Activated T-helper 17 cell treated with anti-CD3 and anti-CD28 coated beads, Interleukin-2, amount 50 U/mL, for 72 hours (primary cell): ENCODE results near the gene CATSPER1. TPM values are rescaled to one million over a fixed set of nuclear protein-coding genes. Genes with fewer than 3 reads are reported as not detected.

ENCODE experiments used
- ATAC-seq: fragments of 150-1000 bp; cut with Tn5 transposase; replicated peaks from 2 replicates; pipeline ENCODE4 v1.10.0; 2021; ENCODE audit warnings: mild to moderate bottlenecking, moderate library complexity
- H3K27ac Mint-ChIP-seq: one replicate; pipeline ENCODE4 v1.8.0; 2022; ENCODE audit warnings: mixed read lengths
- H3K27me3 Mint-ChIP-seq: one replicate; pipeline ENCODE4 v1.8.0; 2022; ENCODE audit warnings: mixed read lengths
- H3K36me3 Mint-ChIP-seq: one replicate; pipeline ENCODE4 v1.8.0; 2022; ENCODE audit warnings: low read depth, mild to moderate bottlenecking, mixed read lengths
- H3K4me1 Mint-ChIP-seq: one replicate; pipeline ENCODE4 v1.8.0; 2022; ENCODE audit warnings: mixed read lengths
- H3K4me3 Mint-ChIP-seq: one replicate; pipeline ENCODE4 v1.8.0; 2022; ENCODE audit warnings: mild to moderate bottlenecking, mixed read lengths
- H3K9me3 Mint-ChIP-seq: one replicate; pipeline ENCODE4 v1.8.0; 2022; ENCODE audit warnings: mixed read lengths
- total RNA-seq, 2 donors: library from RNA; stranded (reverse); gene quantifications; one replicate each; pipeline ENCODE4 v1.2.3, GENCODE V29; 2022

The CATSPER1 gene
- total RNA-seq, 2 donors from 2014 or later: 2.1 TPM; not detected in 1

DNA sequence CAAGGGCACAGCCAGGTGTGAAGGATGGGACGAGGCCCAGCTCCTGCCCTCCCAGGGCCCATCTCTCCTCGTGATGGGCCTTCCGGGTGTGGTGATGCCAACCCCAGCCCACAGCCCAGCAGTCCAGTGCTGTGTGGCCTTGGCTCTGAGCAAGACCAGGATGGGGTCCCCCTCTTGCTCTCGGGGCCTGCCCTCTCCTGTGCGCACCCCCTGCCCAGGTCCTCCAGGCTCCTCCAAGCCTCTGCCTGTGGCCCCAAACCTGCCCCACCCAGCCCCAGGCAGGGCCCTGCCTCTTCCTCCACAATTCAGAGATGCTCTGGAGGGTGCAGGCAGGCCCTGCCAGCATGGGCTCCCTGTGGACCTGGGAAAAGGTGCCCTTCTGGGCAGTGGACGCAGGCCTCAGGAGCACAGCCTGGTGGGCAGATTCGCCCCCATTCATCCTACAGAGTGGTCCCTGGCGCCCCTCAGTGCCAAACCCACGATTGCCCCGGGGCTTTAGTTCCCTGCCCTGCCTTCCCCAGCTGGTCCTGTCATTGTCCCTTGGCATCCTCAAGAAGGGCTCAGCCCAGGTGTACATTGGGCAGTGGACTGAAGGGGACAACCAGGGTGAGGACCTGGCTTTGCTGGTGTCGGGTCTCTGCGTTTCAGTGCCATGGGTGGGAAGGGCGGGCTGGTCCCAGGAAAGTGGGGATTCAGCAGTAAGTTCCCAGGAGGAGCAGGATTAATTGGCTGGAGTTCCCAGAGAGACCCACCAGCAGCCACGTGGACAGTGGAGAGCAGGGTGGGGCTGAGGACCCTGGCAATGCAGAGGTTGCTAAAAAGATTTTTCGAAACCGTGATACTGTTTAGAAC, 44.1 kb downstream of the CATSPER1 start:
- ATAC-seq: no peak

DNA sequence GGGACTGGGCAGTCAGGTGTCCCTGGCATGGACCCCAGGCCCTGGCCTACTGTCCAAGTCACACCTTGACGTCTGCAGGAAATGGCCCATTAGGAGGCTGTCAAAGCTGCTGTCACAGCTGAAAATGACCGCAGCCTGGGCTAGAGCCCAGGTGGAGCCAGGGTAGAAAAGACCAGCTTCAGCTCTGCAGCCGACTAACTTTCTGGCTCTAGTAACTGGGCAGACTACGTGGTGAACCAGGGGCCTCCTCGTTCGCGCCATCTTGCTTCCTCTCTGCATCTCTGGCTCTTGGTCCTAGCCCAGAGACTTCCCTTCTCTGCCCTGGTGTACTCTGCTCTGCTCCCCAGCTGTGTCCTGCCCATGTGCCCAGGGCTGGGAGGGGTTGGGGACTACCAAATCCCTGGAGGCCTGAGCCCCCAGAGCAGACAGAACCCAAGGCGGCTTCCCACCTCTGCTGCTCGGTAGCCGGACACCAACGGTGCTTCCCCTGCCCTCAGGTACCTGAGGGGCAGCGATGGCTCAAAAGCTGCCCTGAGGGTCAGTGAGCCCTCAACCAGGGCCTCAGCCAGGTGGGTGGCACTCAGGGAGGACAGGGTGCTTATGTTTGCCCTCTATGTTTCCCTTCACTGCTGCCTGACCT, 45.1 kb downstream of the CATSPER1 start:
- Mint-ChIP-seq H3K4me1 (no peaks in the 10 kb centered on the region), H3K27me3 (no peaks in the 10 kb centered on the region), H3K27ac (no peak overlapping the region), H3K9me3 (no peaks in the 10 kb centered on the region), H3K4me3 (no peak overlapping the region), H3K36me3 (peaks cover 25% of the 10 kb centered on the region)
- ATAC-seq: no peak

More for the DNA sequence above, 44.1 kb downstream of the CATSPER1 start:
- Mint-ChIP-seq H3K4me3 (no peak overlapping the region), H3K4me1 (no peaks in the 10 kb centered on the region), H3K27ac (no peak overlapping the region), H3K36me3 (peaks cover 15% of the 10 kb centered on the region), H3K27me3 (no peaks in the 10 kb centered on the region), H3K9me3 (no peaks in the 10 kb centered on the region)

DNA sequence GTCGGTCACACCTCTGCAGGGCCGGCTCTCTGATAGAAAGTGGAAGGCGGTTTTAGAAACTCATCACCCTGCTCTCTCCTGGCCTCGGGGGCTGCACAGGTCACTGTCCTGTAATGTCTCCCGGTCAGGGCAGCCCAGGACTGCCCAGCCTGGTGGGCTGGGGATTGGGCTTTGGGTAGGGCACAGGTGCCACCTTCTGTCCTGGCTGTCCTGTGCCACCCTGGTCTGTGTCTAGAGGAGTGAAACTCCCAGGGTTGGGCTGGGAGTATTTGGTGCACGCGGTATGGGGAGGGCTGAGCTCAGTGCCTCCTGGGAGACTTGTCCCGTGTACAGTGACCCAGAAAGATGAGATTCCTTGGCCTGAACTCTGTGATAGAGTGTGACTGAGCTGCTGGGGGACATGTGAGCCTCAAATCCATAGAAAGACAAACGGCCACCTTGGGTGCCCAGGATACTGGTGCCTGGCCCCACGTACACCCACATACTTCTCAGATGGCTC, 47.0 kb downstream of the CATSPER1 start:
- no peaks in the 10 kb centered on the region for H3K9me3 Mint-ChIP-seq
- peaks cover 44% of the 10 kb centered on the region for H3K36me3 Mint-ChIP-seq
- no peaks in the 10 kb centered on the region for H3K27me3 Mint-ChIP-seq
- H3K4me3 Mint-ChIP-seq: no peak overlapping the region
- peaks cover 4% of the 10 kb centered on the region for H3K4me1 Mint-ChIP-seq
- ATAC-seq: no peak
- no peak overlapping the region for H3K27ac Mint-ChIP-seq

DNA sequence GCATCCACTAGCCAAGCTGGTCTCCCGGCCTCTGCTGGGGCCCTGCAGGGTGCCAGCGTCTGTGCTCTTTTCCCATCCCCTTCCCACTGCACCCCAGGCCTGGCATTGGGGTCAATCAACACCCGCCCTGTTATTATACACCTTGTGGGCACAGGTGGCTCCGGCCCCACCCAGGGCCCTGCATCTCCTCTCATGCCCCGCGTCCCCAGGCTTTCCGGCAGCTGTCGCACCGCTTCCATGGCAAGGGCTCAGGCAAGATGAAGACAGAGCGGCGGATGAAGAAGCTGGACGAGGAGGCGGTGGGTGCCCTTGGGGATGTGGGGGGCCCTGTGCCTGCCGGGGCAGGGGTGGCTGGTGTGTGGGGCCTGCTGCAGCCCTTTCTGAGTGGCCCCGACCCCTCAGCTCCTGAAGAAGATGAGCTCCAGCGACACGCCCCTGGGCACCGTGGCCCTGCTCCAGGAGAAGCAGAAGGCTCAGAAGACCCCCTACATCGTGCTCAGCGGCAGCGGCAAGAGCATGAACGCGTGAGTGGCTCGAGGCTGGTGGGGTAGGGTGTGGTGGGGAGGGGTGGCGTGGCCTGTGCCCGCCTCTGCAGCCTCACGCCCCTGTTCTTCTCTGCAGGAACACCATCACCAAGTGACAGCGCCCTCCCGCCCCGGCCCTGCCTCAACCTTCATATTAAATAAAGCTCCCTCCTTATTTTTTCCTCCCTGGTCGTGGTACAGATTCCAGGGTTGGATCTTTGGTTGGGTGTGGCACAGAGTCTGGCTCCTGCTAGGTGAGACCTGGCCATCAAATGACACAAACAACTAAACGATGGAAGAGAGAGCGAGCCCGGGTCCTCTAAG, 47.7 kb downstream of the CATSPER1 start:
- no peak overlapping the region for H3K27ac Mint-ChIP-seq
- no peaks in the 10 kb centered on the region for H3K9me3 Mint-ChIP-seq
- no peak overlapping the region for H3K4me3 Mint-ChIP-seq
- ATAC-seq: no peak
- H3K27me3 Mint-ChIP-seq: no peaks in the 10 kb centered on the region
- H3K36me3 Mint-ChIP-seq: peaks cover 48% of the 10 kb centered on the region
- H3K4me1 Mint-ChIP-seq: peaks cover 4% of the 10 kb centered on the region

DNA sequence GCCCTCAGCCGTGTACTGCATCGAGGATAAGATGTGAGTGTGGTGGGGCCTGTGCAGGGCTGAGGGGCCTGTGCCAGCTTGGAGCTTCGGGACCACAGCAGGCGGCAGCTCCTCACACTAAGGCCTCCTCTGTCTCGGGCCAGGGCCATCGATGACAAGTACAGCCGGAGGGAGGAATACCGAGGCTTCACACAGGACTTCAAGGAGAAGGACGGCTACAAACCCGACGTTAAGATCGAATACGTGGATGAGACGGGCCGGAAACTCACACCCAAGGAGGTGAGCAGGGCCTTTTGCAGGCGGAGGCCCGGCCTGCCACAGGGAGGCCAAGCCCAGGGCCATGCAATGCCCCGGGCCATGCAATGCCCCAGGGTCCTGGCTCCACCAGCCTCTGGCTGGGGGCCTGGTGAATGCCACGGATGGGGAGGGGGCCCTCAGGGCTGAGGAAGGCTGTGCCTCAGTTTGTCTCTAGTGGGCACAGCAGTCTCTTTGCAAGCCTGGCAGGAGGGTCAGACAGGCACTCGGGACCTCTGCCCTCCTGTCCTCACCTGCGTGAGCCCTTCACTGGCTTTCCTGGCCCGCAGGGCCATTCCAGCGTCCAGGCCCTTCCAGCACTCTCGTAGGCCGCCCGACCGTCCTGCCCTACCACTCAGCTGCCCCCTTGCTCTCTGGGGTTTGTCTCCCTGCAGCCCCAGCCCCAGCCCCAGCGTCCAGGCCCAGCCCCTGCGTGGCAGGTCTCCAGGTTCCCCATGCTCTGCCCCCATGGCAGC, 48.5 kb downstream of the CATSPER1 start:
- Mint-ChIP-seq H3K4me1 (peaks cover 4% of the 10 kb centered on the region), H3K27ac (no peak overlapping the region), H3K4me3 (no peak overlapping the region), H3K9me3 (no peaks in the 10 kb centered on the region), H3K27me3 (no peaks in the 10 kb centered on the region), H3K36me3 (peaks cover 56% of the 10 kb centered on the region)
- ATAC-seq: no peak

DNA sequence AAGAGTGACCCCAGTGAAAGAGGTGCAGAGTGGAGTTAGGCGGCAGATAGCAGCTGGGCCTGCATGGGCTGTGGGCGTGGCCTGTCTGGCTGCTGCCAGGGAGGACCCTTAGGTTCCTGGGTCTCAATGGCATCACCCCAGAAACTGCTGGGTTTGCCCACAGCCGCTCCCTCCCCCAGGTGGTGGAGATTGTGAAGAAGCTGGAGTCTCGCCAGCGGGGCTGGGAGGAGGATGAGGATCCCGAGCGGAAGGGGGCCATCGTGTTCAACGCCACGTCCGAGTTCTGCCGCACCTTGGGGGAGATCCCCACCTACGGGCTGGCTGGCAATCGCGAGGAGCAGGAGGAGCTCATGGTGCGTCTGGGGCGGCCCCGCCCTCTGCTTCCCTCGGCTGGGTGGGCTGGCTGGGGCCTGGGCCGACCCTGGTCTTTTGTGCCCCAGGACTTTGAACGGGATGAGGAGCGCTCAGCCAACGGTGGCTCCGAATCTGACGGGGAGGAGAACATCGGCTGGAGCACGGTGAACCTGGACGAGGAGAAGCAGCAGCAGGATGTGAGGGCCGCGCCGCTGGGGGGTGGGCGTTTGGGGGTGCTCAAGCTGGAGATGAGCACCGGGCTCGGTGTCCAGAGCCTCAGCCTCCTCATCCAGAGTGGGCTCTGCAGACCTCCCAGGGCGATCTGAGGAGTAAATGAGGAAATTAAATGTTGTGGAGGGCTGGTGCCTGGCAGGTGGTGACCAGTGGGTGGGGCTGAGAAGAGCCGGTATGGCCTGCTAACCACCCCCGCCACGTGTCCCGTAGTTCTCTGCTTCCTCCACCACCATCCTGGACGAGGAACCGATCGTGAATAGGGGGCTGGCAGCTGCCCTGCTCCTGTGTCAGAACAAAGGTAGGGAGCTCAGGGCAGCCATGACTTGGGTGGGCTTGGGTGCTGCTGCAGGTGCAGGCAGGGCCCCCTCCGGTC, 49.8 kb downstream of the CATSPER1 start:
- Mint-ChIP-seq H3K27me3 (no peaks in the 10 kb centered on the region), H3K4me1 (peaks cover 4% of the 10 kb centered on the region), H3K36me3 (peaks cover 69% of the 10 kb centered on the region), H3K27ac (peak overlapping the region; percentile 22), H3K9me3 (no peaks in the 10 kb centered on the region), H3K4me3 (no peak overlapping the region)
- no peak for ATAC-seq

DNA sequence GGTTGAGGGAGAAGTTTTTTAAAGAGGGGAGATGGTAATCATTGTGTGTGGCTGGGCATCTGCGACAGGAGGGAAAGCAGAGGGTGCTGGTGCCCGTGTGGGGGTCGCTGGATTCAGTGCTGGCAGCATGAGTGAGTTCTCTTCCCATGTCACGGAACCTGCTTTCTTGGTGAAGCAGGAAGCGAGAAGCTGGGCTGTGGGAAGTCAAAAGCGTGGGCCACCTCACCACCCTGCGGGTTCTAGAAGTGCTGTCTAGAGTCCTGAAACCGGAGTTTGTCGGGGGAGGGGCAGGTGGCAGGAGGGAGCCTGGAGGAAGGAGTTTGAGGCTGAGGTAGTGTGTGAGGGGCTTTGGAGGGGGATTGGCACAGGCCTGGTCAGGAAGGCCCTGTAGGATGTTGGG, 50.5 kb downstream of the CATSPER1 start:
- Mint-ChIP-seq H3K36me3 (peaks cover 71% of the 10 kb centered on the region), H3K27ac (peak overlapping the region; percentile 22), H3K4me3 (no peak overlapping the region), H3K4me1 (peaks cover 4% of the 10 kb centered on the region), H3K27me3 (no peaks in the 10 kb centered on the region), H3K9me3 (no peaks in the 10 kb centered on the region)
- no peak for ATAC-seq

DNA sequence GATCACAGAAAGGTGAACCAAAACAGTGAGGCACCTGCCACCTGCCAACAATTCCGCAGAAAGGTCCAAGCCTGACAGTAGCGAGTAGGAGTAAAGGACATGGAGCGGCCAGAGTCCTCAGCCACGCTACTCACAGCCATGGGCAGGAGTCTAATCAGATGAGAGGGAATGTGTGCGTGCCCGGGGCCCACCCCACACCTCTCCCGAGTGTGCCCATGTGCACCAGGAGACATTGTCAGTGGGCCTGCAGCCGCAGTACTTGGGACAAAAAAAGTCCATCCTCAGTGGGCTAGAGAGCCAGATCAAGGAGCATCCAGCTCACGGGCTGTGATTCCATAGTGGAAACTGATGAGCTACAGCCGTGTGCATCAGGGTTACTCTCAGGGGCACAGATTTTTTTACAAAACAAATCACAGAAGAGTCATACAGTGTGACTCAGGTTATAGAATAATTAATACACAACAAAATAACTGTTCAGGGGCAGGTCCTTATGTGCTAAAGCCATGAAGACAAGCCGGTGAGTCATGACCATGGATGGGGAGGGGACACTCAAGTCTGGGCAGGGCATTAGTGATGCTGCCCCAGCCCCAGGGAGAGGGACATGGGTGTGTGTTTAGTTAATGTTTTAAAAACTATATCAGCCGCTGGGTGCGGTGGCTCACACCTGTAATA, 52.7 kb downstream of the CATSPER1 start:
- Mint-ChIP-seq H3K4me1 (peaks cover 8% of the 10 kb centered on the region), H3K27ac (no peak overlapping the region), H3K36me3 (peaks cover 83% of the 10 kb centered on the region), H3K4me3 (no peak overlapping the region), H3K9me3 (no peaks in the 10 kb centered on the region), H3K27me3 (no peaks in the 10 kb centered on the region)
- no peak for ATAC-seq

DNA sequence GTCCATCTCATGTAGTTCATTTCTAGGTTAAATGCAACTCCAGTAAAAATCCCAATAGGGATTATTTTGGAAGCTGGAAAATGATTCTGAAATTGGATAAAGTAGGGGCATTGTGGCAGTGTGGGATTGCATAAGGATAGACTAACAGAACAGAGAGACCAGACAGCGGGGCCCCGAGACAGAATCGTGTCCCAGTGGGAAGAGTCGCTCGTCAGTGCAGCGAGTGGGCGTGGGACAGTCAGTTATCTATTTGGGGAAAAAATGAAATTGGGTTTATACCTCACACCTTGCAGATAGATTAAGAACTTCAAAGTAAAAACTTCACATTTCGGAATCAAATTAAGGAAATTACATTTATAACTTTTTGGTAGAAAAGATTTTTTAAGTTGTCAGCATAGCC, 54.2 kb downstream of the CATSPER1 start:
- no peak overlapping the region for H3K27ac Mint-ChIP-seq
- peaks cover 91% of the 10 kb centered on the region for H3K36me3 Mint-ChIP-seq
- H3K9me3 Mint-ChIP-seq: no peaks in the 10 kb centered on the region
- peaks cover 14% of the 10 kb centered on the region for H3K4me1 Mint-ChIP-seq
- no peak overlapping the region for H3K4me3 Mint-ChIP-seq
- ATAC-seq: no peak
- H3K27me3 Mint-ChIP-seq: no peaks in the 10 kb centered on the region

DNA sequence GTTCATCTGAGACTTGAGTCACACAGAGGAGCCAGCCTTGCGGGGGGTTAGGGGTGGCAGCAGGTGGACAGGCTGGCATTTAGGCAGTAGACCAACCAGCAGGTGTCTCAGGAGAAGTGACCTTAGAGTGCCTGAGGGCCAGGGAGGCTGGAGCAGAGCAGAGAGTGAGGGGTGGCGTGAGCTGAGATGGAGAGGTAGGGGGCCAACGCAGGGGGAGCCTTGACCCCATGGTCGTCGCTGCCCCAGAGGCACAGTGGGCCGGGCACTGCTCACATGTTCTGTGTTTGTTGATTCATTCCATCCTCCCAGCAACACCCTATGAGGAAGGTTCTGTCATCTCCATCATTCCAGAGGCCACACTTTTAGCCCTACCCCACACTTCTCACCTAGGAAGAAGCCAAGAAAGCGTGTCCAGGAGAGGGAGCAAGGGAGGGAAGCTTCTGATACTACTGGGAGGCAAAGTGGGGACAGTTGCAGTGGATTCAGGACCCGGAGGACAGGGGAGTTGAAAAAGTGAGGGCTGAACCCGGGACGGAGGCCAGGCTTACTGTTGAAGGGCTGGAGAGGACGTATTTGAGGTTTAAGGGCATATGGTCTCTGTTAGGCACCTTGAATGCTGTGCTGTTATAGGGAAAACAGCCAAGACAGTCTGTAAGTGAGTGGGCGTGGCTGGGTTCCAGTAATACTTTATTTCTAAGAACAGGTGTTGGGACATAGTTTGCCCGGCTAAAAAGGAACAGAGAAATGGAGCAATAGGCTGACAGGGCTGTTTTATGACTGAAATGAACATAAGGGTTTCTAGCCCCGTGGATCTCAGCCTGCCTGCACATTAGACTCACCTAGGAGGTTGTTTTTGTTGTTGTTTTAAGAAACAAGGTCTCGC, 57.4 kb downstream of the CATSPER1 start:
- Mint-ChIP-seq H3K4me3 (no peak overlapping the region), H3K9me3 (no peaks in the 10 kb centered on the region), H3K27ac (peak overlapping the region; percentile 49), H3K27me3 (no peaks in the 10 kb centered on the region), H3K4me1 (peaks cover 14% of the 10 kb centered on the region), H3K36me3 (peaks cover 94% of the 10 kb centered on the region)
- ATAC-seq: no peak

DNA sequence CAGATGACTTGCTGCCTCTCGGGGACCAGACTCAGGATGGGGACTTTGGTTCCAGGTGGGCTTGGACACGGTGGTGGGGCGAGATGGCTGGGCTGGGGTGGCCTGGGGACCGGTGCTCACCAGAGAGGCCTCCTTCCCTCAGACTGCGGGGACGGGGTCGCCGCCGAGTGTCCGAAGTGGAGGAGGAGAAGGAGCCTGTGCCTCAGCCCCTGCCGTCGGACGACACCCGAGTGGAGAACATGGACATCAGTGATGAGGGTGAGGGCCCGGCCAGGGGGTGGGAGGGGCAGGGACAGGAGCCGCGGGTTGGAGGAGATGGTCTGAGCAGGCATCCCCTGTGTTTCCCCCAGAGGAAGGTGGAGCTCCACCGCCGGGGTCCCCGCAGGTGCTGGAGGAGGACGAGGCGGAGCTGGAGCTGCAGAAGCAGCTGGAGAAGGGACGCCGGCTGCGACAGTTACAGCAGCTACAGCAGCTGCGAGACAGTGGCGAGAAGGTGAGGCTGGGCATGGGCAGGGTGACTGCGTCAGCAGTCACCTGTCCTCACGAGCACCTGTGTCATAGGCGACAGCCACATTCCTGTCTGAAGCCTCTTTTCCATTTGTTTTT, 58.8 kb downstream of the CATSPER1 start:
- Mint-ChIP-seq H3K27me3 (no peaks in the 10 kb centered on the region), H3K4me1 (peaks cover 23% of the 10 kb centered on the region), H3K9me3 (no peaks in the 10 kb centered on the region), H3K27ac (no peak overlapping the region), H3K36me3 (peaks cover 94% of the 10 kb centered on the region), H3K4me3 (no peak overlapping the region)
- no peak for ATAC-seq
